ENCODE measurements around the gene CFAP68. TPM values are rescaled to one million over a fixed set of nuclear protein-coding genes. Genes with fewer than 3 reads are reported as not detected.

Gene CFAP68
- total and polyA plus RNA-seq, 2 of the 13 experiments (the other 11 are each of a cell fraction or from before 2014, with no cell fraction given): 22.2 to 25.6 TPM

GRCh38 chr11:111926505-111927391 lies 47.4 kb downstream of the CFAP68 start (continued):
- TF ChIP-seq EEA1 (CRISPR knock-in tag; IDR thresholded peaks at IDR 0.05; ENCODE audit: borderline replicate concordance) (peak; percentile 6; the same call in 1 of the 2 replicates), HES4 (CRISPR knock-in tag; IDR thresholded peaks at IDR 0.05; ENCODE audit: borderline replicate concordance) (peak; percentile 55; the same call in 1 of the 2 replicates), PITX1 (CRISPR knock-in tag; IDR thresholded peaks at IDR 0.05) (peak; percentile 83; the same call in 1 of the 2 replicates), HNRNPL (IDR thresholded peaks at IDR 0.05; ENCODE audit: low read depth, low read length) (0 out of 2 replicates have a peak, but pooled peaks have one; percentile 32), KLF13 (CRISPR knock-in tag; IDR thresholded peaks at IDR 0.05) (no peak), THAP7 (CRISPR knock-in tag; IDR thresholded peaks at IDR 0.05) (peak; percentile 59; the same call in 1 of the 2 replicates), ZFP36L1 (CRISPR knock-in tag; IDR thresholded peaks at IDR 0.05) (peak; percentile 78), AGO2 (optimal IDR thresholded peaks at IDR 0.05; ENCODE audit: low read depth, low read length) (peak; percentile 71), ZNF205 (CRISPR knock-in tag; IDR thresholded peaks at IDR 0.05) (0 out of 2 replicates have a peak, but pooled peaks have one; percentile 53), LCORL (IDR thresholded peaks at IDR 0.05) (no peak), LCORL (CRISPR knock-in tag; IDR thresholded peaks at IDR 0.05) (peak; percentile 57), HIVEP1 (CRISPR knock-in tag; IDR thresholded peaks at IDR 0.05) (peak; percentile 46; the same call in 1 of the 2 replicates), LBX2 (CRISPR knock-in tag; IDR thresholded peaks at IDR 0.05; ENCODE audit: borderline replicate concordance) (no peak), ZNF841 (CRISPR knock-in tag; IDR thresholded peaks at IDR 0.05; ENCODE audit: borderline replicate concordance) (no peak), RORA (CRISPR knock-in tag; IDR thresholded peaks at IDR 0.05) (no peak), HOXA3 (CRISPR knock-in tag; IDR thresholded peaks at IDR 0.05) (peak; percentile 70), MYC (CRISPR knock-in tag; IDR thresholded peaks at IDR 0.05; ENCODE audit: borderline replicate concordance) (peak; percentile 19; the same call in 1 of the 2 replicates), HOMEZ (CRISPR knock-in tag; IDR thresholded peaks at IDR 0.05; ENCODE audit: low read depth) (peak; percentile 77; the same call in 1 of the 2 replicates), BORCS8-MEF2B (CRISPR knock-in tag; IDR thresholded peaks at IDR 0.05) (peak; percentile 87), ZNF598 (CRISPR knock-in tag; IDR thresholded peaks at IDR 0.05; ENCODE audit: borderline replicate concordance) (peak; percentile 55; the same call in 1 of the 2 replicates), ZNF883 (CRISPR knock-in tag; IDR thresholded peaks at IDR 0.05; ENCODE audit: not compliant biosample characterization) (no peak), MXD4 (CRISPR knock-in tag; IDR thresholded peaks at IDR 0.05) (peak; percentile 49; the same call in 1 of the 2 replicates), ZNF382 (CRISPR knock-in tag; IDR thresholded peaks at IDR 0.05; ENCODE audit: borderline replicate concordance) (no peak), SNAPC2 (CRISPR knock-in tag; IDR thresholded peaks at IDR 0.05) (peak; percentile 62; the same call in 1 of the 2 replicates), ZNF563 (CRISPR knock-in tag; IDR thresholded peaks at IDR 0.05) (peak; percentile 63; the same call in 1 of the 2 replicates), FOXC1 (CRISPR knock-in tag; IDR thresholded peaks at IDR 0.05; ENCODE audit: borderline replicate concordance) (peak; percentile 80; the same call in 1 of the 2 replicates), ZNF136 (CRISPR knock-in tag; IDR thresholded peaks at IDR 0.05; ENCODE audit: low read depth) (0 out of 2 replicates have a peak, but pooled peaks have one; percentile 55)
